GM10266 (cell line): ENCODE results near the gene SNPH.

Experiments
- DNase-seq: peaks from one replicate; pipeline ENCODE4 v3.0.0; 2012; ENCODE audit errors: extremely low spot score
- TF ChIP-seq, protein P1 (sequence below): IDR thresholded peaks from 2 replicates; pipeline ENCODE4 v1.5.1; 2012; ENCODE audit warnings: mild to moderate bottlenecking, low read depth; ENCODE audit not compliant: control insufficient read depth, insufficient read depth; ENCODE audit errors: missing control alignments

Gene SNPH

DNA sequence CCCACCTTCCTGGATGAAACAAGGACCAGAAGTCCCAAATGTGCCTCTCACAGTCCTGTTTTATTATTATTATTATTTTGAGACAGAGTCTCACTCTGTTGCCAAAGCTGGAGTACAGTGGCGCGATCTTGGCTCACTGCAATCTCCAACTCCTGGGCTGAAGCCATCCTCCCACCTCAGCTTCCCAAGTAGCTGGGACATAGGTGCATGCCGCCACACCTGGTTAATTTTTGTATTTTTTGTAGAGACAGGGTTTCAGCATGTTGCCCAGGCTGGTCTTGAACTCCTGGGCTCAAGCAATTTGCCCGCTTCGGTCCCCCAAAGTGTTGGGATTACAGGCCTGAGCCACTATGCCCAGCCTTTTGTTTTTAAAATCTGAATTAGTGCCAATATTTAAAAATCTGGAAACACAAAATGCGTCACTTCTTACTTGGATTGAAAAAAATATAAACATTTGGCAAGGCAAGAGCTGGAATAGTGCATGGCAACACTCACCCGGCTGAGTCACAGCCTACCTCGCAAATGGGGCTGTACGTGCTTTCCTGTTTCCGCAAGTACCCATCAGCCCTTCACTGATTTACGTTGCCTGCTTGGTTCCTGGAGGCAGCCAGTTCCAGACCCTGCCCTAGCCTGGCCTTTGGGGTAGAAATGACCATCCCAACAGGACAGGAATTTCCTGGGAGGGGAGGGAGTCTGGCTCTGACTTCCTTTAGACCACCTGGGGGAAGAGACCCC is 56.6 kb downstream of the SNPH start:
- TF ChIP-seq, protein P1, sequence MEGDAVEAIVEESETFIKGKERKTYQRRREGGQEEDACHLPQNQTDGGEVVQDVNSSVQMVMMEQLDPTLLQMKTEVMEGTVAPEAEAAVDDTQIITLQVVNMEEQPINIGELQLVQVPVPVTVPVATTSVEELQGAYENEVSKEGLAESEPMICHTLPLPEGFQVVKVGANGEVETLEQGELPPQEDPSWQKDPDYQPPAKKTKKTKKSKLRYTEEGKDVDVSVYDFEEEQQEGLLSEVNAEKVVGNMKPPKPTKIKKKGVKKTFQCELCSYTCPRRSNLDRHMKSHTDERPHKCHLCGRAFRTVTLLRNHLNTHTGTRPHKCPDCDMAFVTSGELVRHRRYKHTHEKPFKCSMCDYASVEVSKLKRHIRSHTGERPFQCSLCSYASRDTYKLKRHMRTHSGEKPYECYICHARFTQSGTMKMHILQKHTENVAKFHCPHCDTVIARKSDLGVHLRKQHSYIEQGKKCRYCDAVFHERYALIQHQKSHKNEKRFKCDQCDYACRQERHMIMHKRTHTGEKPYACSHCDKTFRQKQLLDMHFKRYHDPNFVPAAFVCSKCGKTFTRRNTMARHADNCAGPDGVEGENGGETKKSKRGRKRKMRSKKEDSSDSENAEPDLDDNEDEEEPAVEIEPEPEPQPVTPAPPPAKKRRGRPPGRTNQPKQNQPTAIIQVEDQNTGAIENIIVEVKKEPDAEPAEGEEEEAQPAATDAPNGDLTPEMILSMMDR, result no peak
- DNase-seq, result no peak

DNA sequence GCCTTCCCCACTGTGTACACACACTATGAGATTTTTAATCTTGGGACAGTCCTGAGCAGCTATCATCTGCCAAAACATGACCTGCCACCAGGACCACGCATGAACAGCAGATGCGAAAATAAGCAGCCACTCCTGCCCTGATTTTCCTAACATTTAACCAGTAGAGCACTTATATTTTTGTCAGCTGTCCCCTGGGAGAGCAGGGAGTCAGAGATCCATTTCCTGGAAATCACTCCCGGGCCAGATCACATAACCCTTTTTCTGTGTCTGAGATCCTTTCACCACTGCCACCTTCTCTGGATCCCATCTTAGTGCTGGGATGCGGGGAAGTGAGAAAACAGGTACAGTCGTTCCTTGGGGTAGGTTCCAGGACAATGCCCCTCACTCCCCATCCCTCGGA is 57.2 kb downstream of the SNPH start:
- DNase-seq, result no peak
- TF ChIP-seq, protein P1, result no peak

DNA sequence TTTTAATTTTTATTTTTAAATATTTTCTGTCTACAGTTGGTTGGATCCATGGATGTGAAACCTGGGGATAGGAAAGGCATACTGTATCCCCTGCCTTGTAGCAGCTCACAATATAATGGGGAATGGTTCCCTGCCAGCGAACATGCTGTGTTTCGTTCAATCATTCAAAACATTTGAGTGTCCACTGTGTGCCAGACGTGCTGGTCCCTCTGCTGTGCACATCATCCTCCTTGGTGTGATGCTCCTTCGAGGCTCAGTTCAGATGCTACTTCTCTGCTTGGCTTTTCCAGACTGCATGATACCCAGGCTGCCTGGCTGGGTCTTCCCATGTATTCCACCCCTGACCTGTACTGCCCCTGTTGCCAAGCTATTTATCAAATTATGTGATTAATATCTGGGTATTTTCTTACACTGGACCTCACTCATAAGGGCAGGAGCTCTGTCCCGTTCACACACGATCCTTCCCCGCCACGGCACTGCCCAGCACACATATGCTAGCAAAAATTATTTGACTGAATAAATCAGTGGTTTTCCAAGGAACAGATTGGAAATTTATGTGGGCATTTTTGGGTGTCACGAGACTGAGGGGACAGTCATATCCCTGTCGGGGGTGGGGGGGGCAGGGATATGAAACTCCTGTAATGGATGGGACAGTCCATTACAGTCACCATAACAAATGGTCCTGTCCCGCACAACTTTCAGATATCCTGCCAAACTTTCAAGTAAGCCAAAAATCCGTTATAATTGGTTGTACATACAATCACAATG is 57.9 kb downstream of the SNPH start:
- TF ChIP-seq, protein P1, result no peak
- DNase-seq, result no peak

DNA sequence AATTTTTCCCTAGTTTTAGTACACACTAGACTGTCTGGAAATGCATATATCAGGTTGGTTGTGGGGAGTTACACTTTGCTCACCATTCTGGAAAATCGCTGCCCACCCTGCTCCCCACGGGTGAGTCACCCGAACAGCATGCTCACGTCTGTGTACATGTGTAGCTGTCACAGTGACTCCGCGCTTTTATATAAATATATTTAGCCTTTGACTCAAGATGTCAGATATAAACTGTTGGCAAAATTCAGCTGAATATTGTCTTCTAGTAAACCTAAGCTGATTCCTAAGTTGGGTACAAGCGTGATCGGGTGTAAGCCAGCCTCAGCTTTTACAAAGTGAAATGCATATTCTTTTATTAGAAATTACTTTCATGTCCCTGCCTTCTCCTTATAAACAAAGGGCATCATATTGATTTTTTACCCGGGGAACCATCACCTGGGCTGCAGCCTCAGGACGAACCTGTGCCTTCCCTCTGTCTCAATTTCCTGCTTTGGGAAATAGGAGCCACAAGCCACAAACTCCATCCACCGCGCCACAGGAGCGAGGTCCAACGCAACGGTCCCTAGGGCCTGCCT is 58.6 kb downstream of the SNPH start:
- no peak for DNase-seq

DNA sequence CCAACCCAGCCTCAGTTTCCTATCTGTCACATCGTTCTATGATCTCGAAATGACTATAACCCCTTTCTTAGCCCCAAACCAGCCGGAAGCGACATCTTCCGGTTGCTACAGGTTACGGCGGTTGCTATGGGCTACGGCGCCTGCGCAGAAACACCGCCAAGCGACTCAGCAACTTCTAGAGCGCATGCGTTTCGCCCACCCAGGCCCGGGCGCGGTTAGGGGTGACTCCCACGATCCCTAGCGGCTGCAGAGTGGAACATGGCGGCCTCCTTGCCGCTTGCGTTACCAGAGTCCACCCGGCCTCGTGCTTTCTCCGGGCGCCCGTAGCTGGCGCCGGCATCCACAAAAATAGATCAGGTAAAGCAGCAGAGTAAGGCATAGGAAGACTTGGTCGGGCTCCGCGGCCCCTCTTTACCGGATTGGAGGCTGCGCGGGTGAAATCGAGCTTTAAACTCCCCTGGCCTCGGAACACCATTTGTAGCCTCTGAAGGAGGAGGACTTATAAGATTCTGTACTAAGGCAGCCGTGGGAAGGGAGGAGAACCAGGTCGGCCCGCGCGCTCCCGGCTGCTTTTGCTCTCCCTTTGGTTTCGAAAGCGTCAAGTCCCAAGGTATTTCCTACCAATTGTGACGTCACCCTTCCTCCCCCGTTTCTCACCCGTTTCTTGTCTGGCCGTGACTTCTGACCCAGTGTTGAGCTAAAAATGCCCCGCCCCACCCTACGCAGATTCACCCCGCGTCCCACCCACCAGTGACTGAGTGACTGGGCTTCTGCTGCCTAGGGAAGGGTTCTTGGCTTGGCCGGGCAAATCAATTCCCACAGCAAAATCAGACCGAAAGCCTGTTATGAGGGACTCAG is 59.3 kb downstream of the SNPH start:
- DNase-seq, result peak; percentile 96
- TF ChIP-seq, protein P1, result no peak

More for the DNA sequence above, 58.6 kb downstream of the SNPH start:
- TF ChIP-seq, protein P1, result no peak

DNA sequence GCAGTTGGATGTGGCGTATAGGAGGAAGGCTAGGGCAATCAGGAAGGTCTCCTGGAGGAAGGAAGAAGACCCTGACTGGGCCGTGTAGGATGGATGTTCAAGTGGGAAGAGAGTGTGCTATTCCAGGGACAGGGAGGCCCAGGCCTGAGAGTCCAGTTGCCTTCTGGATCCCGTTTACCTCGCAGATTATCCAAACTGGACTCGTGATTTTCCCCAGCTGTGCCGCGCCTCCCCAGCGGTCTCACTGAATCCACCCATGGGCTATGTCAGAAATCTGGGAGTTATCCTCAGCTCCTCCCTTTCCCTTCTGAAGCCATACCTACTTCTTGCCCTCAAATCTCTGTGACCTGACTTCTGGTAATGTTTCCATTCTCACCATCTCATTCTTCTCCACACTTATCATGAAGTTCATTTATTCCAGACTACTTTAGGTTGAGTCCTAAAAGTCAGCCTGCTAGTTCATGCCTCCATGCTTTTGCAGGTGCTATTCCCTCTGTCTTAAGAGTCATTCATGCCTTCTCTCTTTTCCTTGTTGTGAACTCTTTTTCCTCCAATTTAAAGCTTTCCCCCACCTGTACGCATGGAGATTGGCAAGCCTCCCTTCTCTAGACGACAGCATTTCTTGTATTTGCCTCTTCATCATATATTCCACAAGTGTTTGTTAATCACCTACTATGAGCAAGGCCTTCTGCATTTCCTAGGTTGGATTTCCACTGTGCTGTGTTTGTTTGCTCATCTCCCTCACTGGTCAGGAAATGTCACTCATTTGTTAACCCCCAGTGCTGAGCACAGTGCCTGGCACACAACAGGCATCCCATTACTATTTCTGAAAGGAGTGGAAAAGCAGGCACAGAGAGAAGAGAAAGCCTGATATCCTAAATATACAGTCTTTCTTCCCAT is 60.2 kb downstream of the SNPH start:
- DNase-seq, result no peak
- TF ChIP-seq, protein P1, result no peak
